Thymus (tissue), 11 donors: ENCODE data around the gene ATP1A3. TPM values are rescaled to one million over a fixed set of nuclear protein-coding genes. Genes with fewer than 3 reads are reported as not detected.

ENCODE experiments used
- DNase-seq, 9 donors: peaks; one replicate each; pipeline ENCODE4 v3.0.0-alpha.2; 2013; ENCODE audit warnings: low spot score in 9 of 9, low read depth in 6 of 9, missing footprints in 1 of 9
- H3K27ac ChIP-seq, 2 donors: one replicate each; pipeline ENCODE4 v1.5.1; 2013; ENCODE audit warnings: control low read depth in 1 of 2, low read depth in 1 of 2, low read length in 1 of 2, mild to moderate bottlenecking in 1 of 2, moderate library complexity in 1 of 2
- H3K27me3 ChIP-seq, 2 donors: one replicate each; pipeline ENCODE4 v1.5.1; 2013; ENCODE audit warnings: low read length in 1 of 2; ENCODE audit not compliant: control insufficient read depth in 2 of 2, insufficient read depth in 1 of 2
- H3K36me3 ChIP-seq, 2 donors: one replicate each; pipeline ENCODE4 v1.5.1; 2013; ENCODE audit warnings: low read length in 1 of 2, mild to moderate bottlenecking in 1 of 2, moderate library complexity in 1 of 2; ENCODE audit not compliant: control insufficient read depth in 2 of 2, insufficient read depth in 2 of 2
- H3K4me1 ChIP-seq, 2 donors: one replicate each; pipeline ENCODE4 v1.5.1; 2013; ENCODE audit warnings: low read length in 2 of 2; ENCODE audit not compliant: control insufficient read depth in 2 of 2, insufficient read depth in 2 of 2
- H3K4me3 ChIP-seq, 2 donors: one replicate each; pipeline ENCODE4 v1.5.1; 2013; ENCODE audit warnings: low read length in 2 of 2, control low read depth in 1 of 2, mild to moderate bottlenecking in 1 of 2
- H3K9me3 ChIP-seq, 2 donors: one replicate each; pipeline ENCODE4 v1.5.1; 2013; ENCODE audit warnings: low read length in 1 of 2, mild to moderate bottlenecking in 1 of 2; ENCODE audit not compliant: control insufficient read depth in 2 of 2, insufficient read depth in 1 of 2
- WGBS: extraction: QIAGEN DNeasy Blood & Tissue Kit; methylation state at CpG from one replicate; pipeline ENCODE4 v1.1.7; 2013; 5-methylcytosine and 5-hydroxymethylcytosine counted together
- polyA plus RNA-seq: library from polyadenylated mRNA; stranded (reverse); fragments of 200-250 nt; gene quantifications from one replicate; pipeline ENCODE4 v1.2.3, GENCODE V29; 2013
- total RNA-seq: library from RNA; stranded (reverse); fragments of 120-200 nt; gene quantifications from one replicate; pipeline ENCODE4 v1.2.4, GENCODE V29; 2013
- donor health status: healthy.

The ATP1A3 gene
- total and polyA plus RNA-seq, 2 donors = 1.2 to 2.6 TPM

- peak within 1 kb of the TSS; percentile 70 to 89 for H3K27ac ChIP-seq
- 5% methylated on average over 46 of the region's 46 CpGs for WGBS
Observed at GRCh38 chr19:41959056-41960053, 34.7 kb downstream of the ATP1A3 start, which contains the start of gene RABAC1. Gene RABAC1 (minus strand): TSS chr19:41959321. CDS start chr19:41959292, 29 bp downstream.

GRCh38 chr19:41958367-41959055 lies 35.5 kb downstream of the ATP1A3 start:
- H3K4me3 ChIP-seq = peak overlapping the region; percentile 62 to 95
- peaks cover 13 to 23% of the 10 kb centered on the region in 2 donors for H3K36me3 ChIP-seq
- 4% methylated on average over 43 of the region's 43 CpGs for WGBS
- H3K9me3 ChIP-seq = no peaks in the 10 kb centered on the region
- H3K27ac ChIP-seq = peak overlapping the region; percentile 52 to 89
- peak in 6 of 9 donors; percentile 57 to 84 (median 68) for DNase-seq
- no peaks in the 10 kb centered on the region for H3K27me3 ChIP-seq
- H3K4me1 ChIP-seq = peaks cover 2 to 21% of the 10 kb centered on the region in 2 donors

More at GRCh38 chr19:41959056-41960053, 34.7 kb downstream of the ATP1A3 start, which contains the start of gene RABAC1:
- H3K4me1 ChIP-seq = peaks cover 2 to 21% of the 10 kb centered on the region in 2 donors
- peaks cover 13 to 23% of the 10 kb centered on the region in 2 donors for H3K36me3 ChIP-seq
- H3K9me3 ChIP-seq = no peaks in the 10 kb centered on the region
- H3K27me3 ChIP-seq = no peaks in the 10 kb centered on the region
- DNase-seq = peak; percentile 85 to 97 (median 93)
- peak within 1 kb of the TSS; percentile 62 to 95 for H3K4me3 ChIP-seq

- H3K27ac ChIP-seq = peak overlapping the region in 1 of 2 donors; percentile 55
- H3K27me3 ChIP-seq = no peaks in the 10 kb centered on the region
- DNase-seq = peak in 2 of 9 donors; percentile 33 to 47
- peak overlapping the region in 1 of 2 donors; percentile 95 for H3K4me3 ChIP-seq
- H3K9me3 ChIP-seq = no peaks in the 10 kb centered on the region
- H3K36me3 ChIP-seq = peaks cover 13 to 23% of the 10 kb centered on the region in 2 donors
- H3K4me1 ChIP-seq = peaks cover 2 to 21% of the 10 kb centered on the region in 2 donors
- WGBS = 37% methylated on average over 10 of the region's 10 CpGs
Observed at GRCh38 chr19:41957838-41958366, 36.1 kb downstream of the ATP1A3 start.

GRCh38 chr19:41957161-41957837 lies 36.7 kb downstream of the ATP1A3 start:
- WGBS = 95% methylated on average over 11 of the region's 11 CpGs
- DNase-seq = no peak

GRCh38 chr19:41956621-41957020 lies 37.4 kb downstream of the ATP1A3 start:
- H3K27ac ChIP-seq = no peak overlapping the region
- 98% methylated on average over 13 of the region's 13 CpGs for whole genome bisulfite sequencing

More at GRCh38 chr19:41957161-41957837, 36.7 kb downstream of the ATP1A3 start:
- H3K27ac ChIP-seq = no peak overlapping the region
- H3K4me1 ChIP-seq = peaks cover 2 to 21% of the 10 kb centered on the region in 2 donors
- peaks cover 13 to 23% of the 10 kb centered on the region in 2 donors for H3K36me3 ChIP-seq
- no peak overlapping the region for H3K4me3 ChIP-seq
- no peaks in the 10 kb centered on the region for H3K27me3 ChIP-seq
- H3K9me3 ChIP-seq = no peaks in the 10 kb centered on the region

GRCh38 chr19:41955521-41955920 lies 38.5 kb downstream of the ATP1A3 start:
- Histone ChIP-seq H3K36me3 (peaks cover 13 to 23% of the 10 kb centered on the region in 2 donors), H3K4me3 (no peak overlapping the region), H3K9me3 (no peaks in the 10 kb centered on the region), H3K27ac (no peak overlapping the region), H3K4me1 (peaks cover 2 to 27% of the 10 kb centered on the region in 2 donors), H3K27me3 (no peaks in the 10 kb centered on the region)
- DNase-seq = no peak
- WGBS = 92% methylated on average over 7 of the region's 7 CpGs

More at GRCh38 chr19:41956621-41957020, 37.4 kb downstream of the ATP1A3 start:
- H3K9me3 ChIP-seq = no peaks in the 10 kb centered on the region
- peaks cover 13 to 23% of the 10 kb centered on the region in 2 donors for H3K36me3 ChIP-seq
- peaks cover 2 to 23% of the 10 kb centered on the region in 2 donors for H3K4me1 ChIP-seq
- H3K27me3 ChIP-seq = no peaks in the 10 kb centered on the region
- H3K4me3 ChIP-seq = no peak overlapping the region
- DNase-seq = no peak

- Histone ChIP-seq H3K9me3 (no peaks in the 10 kb centered on the region), H3K36me3 (peaks cover 10 to 18% of the 10 kb centered on the region in 2 donors), H3K4me3 (no peak overlapping the region), H3K27ac (no peak overlapping the region), H3K4me1 (peaks cover 4 to 6% of the 10 kb centered on the region in 2 donors), H3K27me3 (no peaks in the 10 kb centered on the region)
- peak in 7 of 9 donors; percentile 59 to 89 (median 75) for DNase-seq
- WGBS = 10% methylated on average over 12 of the region's 12 CpGs
Observed at GRCh38 chr19:41951686-41952172, 42.3 kb downstream of the ATP1A3 start.

- Histone ChIP-seq H3K27me3 (no peaks in the 10 kb centered on the region), H3K9me3 (no peaks in the 10 kb centered on the region), H3K27ac (no peak overlapping the region), H3K4me1 (peaks cover 6 to 23% of the 10 kb centered on the region in 2 donors), H3K4me3 (no peak overlapping the region), H3K36me3 (no peaks in the 10 kb centered on the region)
- 96% methylated on average over 3 of the region's 3 CpGs for WGBS
- no peak for DNase-seq
Observed at GRCh38 chr19:41947091-41947490, 46.9 kb downstream of the ATP1A3 start.
